ENCODE results near the gene GABRB3.
"Not testable (repeated sequence)": the region's sequence is repeated elsewhere in the genome, so short reads cannot be mapped to it uniquely, and the experiment has no call there.

The GABRB3 gene

GRCh38 chr15:26731965-26732364 is 40.9 kb downstream of the GABRB3 start:
- DNase-seq = no peak

GRCh38 chr15:26729581-26729980 is 43.3 kb downstream of the GABRB3 start:
- no peak for DNase-seq

- no peak for DNase-seq
Observed at GRCh38 chr15:26729030-26729429, 43.8 kb downstream of the GABRB3 start.

DNA sequence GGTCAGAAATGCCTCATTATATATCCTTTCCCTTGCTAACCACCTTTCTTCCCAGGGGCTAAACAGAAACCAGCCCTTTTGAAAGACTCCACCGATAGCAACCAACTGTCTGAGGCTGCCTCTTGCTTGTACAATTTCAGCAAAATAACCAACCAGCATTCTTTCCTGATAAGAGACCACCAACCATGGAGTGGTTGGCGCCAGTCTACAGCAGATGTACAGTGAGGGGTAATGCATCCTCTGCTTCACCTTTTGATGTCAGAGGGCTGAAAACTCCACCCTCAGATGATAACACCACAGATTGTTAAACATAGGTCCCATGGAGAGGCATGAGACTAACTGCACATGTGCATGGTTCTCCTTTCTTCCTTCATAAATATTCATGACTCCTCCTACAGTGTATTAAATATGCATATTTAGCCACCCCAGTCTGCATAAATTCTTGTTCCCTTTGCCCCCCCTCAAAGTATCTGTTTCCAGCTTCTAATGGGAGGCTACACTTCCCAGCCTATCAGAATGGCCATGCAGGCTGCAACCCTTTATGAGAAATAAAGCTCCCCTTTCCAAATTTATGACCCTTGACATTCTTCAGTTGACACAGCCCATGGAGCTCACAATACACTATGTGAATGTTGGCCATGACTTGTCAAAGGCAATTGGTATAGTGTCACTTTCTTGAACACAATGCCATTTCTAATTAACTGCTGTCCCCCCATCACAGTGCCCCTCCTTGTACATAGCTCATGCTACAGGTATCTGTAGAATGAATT is 48.3 kb downstream of the GABRB3 start:
- DNase-seq = no peak

DNA sequence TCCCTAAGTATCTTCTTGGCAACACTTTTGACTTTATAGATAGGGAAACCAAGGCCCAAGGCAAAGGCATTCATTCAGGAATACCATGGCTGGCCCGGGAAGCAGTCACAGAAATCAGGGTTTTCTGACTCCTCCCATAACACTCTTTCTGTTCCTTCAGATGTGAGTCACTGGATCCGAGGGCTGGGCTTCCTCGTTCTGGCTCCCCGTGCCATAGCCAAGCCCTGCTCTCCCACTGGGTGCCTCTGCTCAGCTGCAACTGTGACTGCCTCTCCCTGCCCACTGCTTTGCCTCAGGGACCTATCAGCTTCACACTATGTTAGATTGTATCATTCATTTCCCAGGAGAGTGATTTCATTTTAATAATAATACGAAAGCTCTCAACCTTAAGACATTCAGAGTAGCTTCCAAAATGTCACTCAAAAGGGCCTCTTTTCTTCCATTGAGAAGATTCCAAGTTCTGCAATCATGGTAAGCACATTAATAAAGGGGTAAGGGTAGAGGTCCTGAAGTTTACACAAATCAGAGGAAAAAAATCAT is 50.2 kb downstream of the GABRB3 start:
- no peak for DNase-seq

DNA sequence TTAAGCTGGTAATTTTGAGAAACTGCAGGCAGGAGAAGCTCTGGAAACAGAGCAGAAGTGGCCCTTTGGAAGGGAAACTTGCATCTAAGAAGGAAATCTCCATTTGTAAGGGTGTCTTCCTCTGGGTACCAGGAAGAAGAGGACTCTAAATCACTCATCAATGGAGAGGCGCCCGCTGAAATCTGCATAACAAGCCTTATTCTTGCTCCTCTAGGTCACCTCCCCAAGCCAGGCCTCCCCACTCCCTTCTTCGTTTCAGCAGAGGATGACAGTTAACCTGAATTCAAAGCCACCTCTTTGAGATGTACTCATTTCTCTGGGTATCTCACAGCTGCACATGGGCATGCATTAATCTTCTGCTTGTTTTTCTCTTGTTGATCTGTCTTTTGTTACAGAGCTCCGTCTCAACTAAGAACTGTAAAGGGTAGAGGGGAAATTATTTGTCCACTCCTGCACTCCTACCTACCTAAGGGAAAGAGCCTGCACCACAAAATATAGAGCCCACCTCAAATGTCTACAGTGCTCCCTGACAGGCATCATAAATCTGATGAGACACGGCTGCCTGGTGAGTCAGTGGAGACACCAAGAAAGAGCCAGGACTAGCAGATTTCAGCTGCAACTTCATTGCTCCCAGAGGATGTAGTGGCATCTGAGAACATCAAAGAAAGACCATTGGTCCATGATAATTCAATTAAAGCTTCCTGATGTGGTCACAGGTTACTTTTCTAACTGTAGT is 51.5 kb downstream of the GABRB3 start:
- no peak for DNase-seq

- DNase-seq = no peak
Observed at GRCh38 chr15:26720546-26720945, 52.3 kb downstream of the GABRB3 start.

- DNase-seq = not testable (repeated sequence)
Observed at GRCh38 chr15:26719866-26720265, 53.0 kb downstream of the GABRB3 start.

DNA sequence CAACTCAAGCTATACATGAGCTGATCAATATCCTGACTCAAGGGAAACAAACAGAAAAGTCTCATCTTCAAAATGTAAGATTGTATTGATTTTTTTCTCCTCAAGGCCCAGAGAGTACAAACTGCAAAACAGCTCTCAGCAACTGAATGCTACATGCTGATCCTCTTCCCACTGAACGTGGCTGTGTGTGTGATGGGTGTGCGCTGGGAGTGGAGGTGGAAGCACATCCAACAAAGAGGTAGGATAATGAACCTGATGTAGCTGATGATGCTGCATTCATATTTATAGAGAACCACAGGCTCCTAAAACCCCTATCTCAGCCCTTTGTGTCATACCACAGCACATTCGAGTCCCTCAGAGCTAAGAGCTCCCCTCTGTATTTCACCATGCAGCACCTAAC is 56.8 kb downstream of the GABRB3 start:
- DNase-seq = no peak

GRCh38 chr15:26713498-26713897 is 59.4 kb downstream of the GABRB3 start:
- no peak for DNase-seq

GRCh38 chr15:26712335-26712734 is 60.5 kb downstream of the GABRB3 start:
- no peak for DNase-seq

DNA sequence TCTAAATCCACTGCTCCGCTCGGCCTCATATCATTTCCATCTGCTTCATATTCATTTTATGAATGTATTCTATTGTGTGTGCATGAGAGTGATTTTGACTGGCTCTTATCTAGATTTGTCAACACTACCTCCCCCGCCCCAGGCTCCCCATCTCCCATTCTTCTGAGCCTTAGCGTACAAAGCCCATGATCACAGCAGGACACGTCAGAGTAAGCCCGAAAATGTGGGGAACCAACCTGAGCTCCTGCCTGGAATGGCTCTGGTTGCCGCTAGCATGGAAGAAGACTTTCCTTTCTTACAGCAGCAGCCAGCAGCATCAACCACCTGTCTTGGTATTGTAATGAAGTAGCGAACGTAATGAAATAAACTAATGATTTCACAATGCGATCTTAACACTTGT is 61.4 kb downstream of the GABRB3 start:
- DNase-seq = no peak

- DNase-seq = no peak
Observed at GRCh38 chr15:26702381-26702780, 70.5 kb downstream of the GABRB3 start.

- no peak for DNase-seq
Observed at GRCh38 chr15:26698555-26698954, 74.3 kb downstream of the GABRB3 start.

- no peak for DNase-seq
Observed at GRCh38 chr15:26697913-26698312, 75.0 kb downstream of the GABRB3 start.

DNA sequence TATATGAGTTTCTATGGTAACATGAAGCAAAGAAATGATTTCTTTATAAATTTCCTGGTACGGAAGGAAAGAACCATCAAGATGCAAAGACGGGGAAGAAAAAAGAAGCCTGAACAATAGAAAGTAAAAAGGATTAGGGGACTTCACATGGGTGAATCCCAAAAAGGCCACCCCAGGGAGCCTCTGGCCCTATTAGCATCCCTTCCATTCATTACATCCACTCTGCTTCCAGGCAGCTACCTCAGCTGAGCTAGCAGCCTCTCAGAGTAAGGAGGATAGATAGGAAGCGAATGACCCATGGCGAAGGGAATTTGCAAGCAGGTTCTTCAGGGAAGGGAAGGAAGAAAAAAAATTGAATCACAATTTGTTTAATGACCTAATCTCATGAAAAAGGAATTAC is 81.6 kb downstream of the GABRB3 start:
- DNase-seq = no peak

DNA sequence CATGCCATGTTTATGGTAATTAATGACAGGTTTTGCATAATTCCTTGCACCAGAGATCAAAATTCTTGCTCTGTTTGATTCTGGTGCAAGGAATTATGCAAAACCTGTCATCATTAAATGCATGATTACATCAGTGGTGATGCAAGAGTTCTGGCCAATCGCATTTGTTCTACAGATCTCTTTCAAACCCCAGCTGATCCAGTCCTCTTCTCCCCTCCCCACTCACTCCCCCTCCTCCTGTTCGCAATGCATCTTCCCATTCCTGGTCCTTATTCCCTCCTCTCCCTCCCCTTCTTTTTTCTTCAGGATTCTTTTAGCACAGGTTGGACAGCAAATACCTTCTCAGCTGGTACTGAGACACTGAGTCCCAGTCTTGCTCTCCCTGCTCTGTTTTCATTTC is 82.1 kb downstream of the GABRB3 start:
- no peak for DNase-seq

- DNase-seq = no peak
Observed at GRCh38 chr15:26689462-26689861, 83.4 kb downstream of the GABRB3 start.

GRCh38 chr15:26686547-26687187 is 86.2 kb downstream of the GABRB3 start:
- no peak for DNase-seq

DNA sequence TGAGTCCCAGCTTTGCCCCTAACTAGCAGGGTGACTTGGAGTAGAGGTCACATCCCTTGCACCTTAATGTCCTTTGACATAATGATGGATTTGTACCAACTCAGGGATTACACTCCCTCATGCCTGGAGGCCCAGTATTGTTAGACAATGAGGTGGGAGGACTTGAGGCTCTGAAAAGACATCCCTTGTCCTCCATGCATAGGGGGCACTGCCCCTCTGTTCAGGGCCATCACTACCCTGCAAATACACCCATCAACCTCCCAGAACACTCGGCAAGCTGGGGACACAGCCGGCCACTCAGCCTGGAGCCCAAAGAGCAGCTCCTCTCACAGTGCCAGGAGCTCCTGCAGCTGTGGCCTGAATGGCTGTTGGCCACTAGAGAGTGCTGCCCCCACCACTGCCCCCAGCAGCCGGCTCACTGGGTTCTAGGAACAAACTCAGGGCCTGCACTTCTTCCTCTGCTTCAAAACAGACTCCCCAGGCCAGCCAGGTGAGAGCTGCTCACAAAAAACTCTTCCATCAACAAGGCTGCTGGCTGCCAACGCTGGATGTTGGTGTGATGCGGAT is 90.2 kb downstream of the GABRB3 start:
- DNase-seq = no peak

GRCh38 chr15:26679927-26680326 is 92.9 kb downstream of the GABRB3 start:
- DNase-seq = no peak

DNA sequence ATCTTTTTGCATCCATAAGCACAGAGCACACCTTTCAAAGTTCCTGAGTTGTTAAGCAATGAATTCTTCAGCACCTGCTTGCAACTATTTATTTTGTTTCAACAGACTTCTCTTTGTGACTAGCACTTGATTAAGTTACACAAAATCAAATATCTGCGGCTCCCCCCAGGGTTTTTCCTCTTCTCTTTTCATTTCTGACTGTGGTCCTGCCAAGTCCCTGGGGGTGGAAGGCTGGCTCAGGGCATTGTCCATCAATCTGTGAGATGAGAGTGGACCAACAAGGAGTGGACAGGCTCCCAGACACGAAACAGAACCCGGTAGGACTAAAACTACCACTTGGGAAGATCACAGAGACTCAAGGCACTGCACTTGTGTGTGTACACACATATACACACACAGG is 96.8 kb downstream of the GABRB3 start:
- no peak for DNase-seq

GRCh38 chr15:26674467-26674866 is 98.4 kb downstream of the GABRB3 start:
- DNase-seq = no peak

Data from NCI-H1048 (cell line).